T-helper 17 cell (primary cell): Measurements from ENCODE around the gene MPEG1. TPM values are rescaled to one million over a fixed set of nuclear protein-coding genes. Genes with fewer than 3 reads are reported as not detected.

Experiments used
- total RNA-seq, 4 donors: library from RNA in 2 of 4; stranded (reverse) in 2 of 4; gene quantifications; one replicate each; pipeline ENCODE4 v1.2.3 and lab custom pipeline; 2022 to 2026

MPEG1 gene
- total RNA-seq, 2 donors from 2014 or later, result 5.4 to 12.0 TPM

Other genes with a start within 250 kb of the MPEG1 start
- gene GLYATL1B, start 126.6 kb downstream of the MPEG1 start, total RNA-seq, result not detected
- gene FAM111B, start 105.7 kb downstream of the MPEG1 start, total RNA-seq, result 1 to 10 TPM; 1.4 to 2.0 TPM
- gene FAM111A, start 70.1 kb downstream of the MPEG1 start, total RNA-seq, result 10 to 100 TPM; 60.5 to 63.6 TPM
- gene DTX4, start 40.8 kb downstream of the MPEG1 start, total RNA-seq, result 1 to 10 TPM; 1.1 to 1.4 TPM
- not detected for gene OR5AN1, start 146.0 kb upstream of the MPEG1 start, total RNA-seq
- not detected for gene OR5A2, start 213.5 kb upstream of the MPEG1 start, total RNA-seq
- gene OR5A1, start 223.5 kb upstream of the MPEG1 start, total RNA-seq, result not detected
- not detected for gene OR4D6, start 244.0 kb upstream of the MPEG1 start, total RNA-seq